GM12872 (cell line): ENCODE data around the gene AP3D1.

Experiments used
- TF ChIP-seq, protein P1 (sequence below): IDR thresholded peaks from 3 replicates; pipeline ENCODE4 v1.5.1; 2011; ENCODE audit warnings: low read depth, mild to moderate bottlenecking, low read length, moderate library complexity; ENCODE audit not compliant: insufficient read depth

Gene AP3D1

DNA sequence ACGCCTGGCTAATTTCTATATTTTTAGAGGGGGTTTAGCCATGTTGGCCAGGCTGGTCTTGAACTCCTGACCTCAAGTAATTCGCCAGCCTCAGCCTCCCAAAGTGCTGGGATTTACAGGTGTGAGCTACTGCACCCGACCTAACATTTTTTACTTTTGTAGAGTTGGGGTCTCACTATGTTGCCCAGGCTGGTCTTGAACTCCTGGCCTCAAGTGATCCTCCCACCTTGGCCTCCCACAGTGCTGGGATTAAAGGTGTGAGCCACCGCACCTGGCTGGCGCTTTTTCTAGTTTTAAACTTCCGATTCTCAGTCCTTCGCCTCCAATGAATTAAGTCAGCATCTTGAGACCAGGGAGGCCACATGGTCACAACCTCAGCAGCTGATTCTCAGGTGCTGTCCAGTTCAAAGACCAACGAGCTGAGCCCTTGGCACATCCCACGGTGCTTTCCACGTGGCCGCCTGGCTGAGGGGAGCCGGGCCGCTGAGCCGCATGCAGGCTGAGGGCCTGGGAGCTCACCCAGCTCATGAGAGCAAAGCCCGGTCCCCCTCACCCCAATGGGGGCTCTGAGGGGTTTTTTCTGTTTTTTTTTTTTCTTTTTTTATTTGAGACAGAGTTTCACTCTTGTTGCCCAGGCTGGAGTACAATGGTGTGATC, 9.1 kb downstream of the AP3D1 start:
- TF ChIP-seq, protein P1, sequence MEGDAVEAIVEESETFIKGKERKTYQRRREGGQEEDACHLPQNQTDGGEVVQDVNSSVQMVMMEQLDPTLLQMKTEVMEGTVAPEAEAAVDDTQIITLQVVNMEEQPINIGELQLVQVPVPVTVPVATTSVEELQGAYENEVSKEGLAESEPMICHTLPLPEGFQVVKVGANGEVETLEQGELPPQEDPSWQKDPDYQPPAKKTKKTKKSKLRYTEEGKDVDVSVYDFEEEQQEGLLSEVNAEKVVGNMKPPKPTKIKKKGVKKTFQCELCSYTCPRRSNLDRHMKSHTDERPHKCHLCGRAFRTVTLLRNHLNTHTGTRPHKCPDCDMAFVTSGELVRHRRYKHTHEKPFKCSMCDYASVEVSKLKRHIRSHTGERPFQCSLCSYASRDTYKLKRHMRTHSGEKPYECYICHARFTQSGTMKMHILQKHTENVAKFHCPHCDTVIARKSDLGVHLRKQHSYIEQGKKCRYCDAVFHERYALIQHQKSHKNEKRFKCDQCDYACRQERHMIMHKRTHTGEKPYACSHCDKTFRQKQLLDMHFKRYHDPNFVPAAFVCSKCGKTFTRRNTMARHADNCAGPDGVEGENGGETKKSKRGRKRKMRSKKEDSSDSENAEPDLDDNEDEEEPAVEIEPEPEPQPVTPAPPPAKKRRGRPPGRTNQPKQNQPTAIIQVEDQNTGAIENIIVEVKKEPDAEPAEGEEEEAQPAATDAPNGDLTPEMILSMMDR = no peak

DNA sequence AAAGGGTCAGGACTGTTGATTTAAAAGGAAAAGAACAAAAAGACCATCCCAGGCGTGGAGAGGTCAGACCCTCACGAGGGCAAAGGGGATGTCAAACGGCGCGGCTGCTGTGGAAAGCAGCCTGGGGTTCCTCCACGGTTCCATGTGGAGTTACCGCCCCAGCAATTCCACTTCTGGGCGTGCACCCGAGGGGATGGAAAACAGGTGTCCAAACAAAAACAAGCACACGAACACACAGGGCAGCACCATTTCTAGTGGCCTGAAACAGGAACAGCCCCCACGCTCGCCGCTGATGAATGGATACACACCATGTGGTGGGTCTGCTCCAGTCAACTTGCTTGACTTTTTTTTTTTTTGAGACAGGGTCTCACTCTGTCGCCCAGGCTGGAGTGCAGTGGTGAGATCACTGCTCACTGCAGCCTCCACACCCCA, 11.2 kb downstream of the AP3D1 start:
- TF ChIP-seq, protein P1 = no peak

DNA sequence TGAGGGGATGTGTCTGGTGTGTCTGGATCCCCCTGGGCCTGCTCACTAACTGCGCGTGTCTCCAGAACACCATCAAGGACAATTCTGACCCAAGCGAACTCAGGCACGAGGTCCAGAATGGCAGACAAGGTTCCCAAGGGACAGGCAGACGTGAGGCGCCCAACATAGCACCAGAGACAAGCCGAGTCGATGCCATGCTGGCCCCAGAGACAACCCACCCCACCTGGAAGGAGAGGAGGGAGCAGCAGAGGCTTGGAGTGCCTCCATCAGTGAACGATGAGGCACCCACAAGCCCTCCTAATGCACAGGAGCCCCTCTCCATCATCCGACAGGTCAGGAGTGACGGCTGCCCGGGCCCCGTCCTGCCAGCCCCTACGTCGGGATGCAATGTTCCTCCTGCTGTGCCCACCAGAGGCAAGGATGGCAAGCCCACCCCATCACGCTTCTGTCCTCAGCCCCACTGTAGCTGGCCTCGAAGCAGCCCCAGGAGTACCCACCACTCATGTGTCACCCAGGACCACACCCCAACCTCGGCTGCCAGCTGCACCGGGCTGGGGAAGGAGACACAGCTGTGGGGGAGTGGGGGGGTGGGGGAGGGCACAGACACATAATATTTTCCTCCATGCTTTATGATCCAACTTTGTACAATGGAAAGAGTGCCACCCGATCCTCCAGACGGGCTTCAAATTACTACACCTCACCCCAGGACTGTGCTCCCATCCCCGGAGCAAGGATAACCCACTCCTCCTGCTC, 11.8 kb downstream of the AP3D1 start:
- TF ChIP-seq, protein P1 = no peak

DNA sequence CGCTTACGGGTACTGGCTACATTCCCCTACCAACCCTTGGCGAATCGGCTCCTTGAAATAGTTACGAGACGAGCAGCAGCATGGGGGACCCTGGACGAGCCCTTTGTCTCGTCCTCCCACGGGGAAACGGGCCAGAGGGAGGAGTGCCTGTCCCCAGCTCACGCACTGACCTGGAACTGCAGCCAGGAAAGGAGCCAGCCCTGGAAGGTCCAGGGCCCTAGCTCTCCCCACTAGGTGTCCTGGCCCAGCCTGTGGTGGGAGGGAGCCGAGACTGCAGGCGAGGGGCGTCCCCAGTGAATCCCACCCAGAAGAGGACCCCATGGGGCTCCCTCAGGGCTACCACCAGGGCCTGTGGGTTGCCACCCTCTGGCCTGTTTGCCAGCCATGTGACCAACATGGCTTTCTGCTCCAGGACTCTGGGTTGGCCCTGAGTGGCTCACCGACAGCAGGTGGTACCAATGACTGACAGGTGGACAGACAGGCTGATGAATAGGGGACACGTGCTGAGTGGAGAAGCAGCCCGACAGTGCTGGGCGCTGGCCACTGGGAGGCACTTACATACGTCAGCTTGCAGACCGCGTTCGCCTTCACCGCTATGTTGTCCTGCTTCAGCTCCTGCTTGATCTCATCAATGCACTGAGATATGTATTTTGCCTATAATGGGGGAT, 13.2 kb downstream of the AP3D1 start:
- TF ChIP-seq, protein P1 = no peak

DNA sequence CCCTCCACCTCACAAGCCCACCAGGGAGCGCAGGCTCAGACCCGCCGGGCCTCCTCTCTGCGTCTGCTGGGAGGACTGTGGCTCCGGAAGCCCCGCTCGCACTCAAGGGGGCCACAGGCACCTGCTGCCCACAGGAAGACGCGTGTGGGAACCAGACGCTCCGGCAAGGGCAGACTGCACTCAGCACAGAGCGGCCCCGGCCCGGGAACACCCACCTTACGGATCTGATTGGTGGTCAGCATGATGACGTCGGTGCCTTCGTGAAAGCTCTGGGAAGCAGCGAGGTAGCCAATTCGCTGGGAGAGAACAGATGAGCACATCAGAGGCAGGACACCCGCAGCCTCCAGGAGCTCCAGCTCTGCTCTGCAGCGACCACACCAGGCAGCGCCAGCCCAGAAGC, 14.6 kb downstream of the AP3D1 start:
- TF ChIP-seq, protein P1 = no peak

DNA sequence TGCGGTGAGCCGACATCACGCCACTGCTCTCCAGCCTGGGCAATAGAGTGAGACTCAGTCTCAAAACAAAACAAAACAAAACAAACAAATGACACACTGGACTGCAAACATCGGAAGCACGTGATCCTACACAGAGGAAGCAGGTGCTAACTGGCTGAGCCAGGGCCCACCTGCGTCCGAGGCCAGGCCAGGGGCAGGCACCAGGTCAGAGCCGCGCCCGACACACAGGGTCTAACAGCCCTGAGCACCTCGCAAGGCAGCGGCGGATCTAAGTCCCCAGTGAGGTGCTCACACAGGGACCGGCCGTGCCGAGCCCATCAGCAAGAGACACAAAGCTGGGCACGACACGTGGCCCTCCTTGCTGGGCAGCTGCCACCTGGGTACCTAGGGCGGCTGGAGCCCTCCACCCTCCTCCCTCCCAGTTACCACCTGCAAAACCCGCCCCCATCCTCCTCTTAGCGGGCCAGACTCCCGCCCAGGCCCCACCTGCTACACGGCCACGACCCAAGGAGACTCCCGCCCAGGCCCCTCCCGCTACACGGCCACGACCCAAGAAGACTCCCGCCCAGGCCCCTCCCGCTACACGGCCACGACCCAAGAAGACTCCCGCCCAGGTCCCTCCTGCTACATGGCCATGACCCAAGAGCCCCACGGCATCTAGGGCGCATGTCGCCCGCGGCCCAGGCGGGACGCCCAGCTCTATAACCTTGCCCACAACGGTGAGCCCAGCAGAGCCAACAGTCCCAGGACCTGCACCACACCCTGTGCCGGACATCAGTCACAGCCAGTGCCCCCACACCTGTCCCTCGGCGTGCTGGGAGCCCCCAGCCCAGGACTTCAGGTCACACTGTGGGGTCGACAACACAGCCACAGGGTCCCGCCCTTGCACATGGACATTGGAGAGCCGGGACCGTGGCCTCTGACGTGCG, 15.6 kb downstream of the AP3D1 start:
- TF ChIP-seq, protein P1 = no peak
